ENCODE data around the gene ARMH3. TPM values are rescaled to one million over a fixed set of nuclear protein-coding genes. Genes with fewer than 3 reads are reported as not detected.

ARMH3 gene
- total RNA-seq, 3 donors from 2014 or later, result 18.4 to 27.4 (median 22.4) TPM

DNA sequence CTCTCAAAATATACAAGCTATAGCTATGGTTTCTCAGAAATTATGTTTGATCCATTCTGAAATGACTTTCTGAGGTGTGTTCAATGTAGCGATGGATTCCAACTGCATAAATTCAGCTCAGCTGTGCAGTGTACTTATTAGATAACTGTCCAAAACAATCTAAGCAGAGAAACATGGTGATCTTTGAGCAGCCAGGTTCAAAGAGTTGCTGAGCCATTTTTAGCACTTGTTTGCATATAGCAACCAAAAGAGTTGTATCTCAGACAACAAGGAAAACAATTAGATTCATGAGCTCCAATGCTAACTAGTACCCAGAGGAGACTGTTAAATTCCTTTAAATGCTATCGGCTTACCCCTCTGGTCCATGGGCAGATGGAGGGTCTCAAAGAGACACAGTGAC is 196.4 kb downstream of the ARMH3 start:
- Histone ChIP-seq H3K9me3 (peaks cover 4 to 10% of the 10 kb centered on the region in 2 donors), H3K4me1 (no peaks in the 10 kb centered on the region), H3K27ac (no peak overlapping the region), H3K36me3 (no peaks in the 10 kb centered on the region), H3K4me3 (no peak overlapping the region), H3K27me3 (no peaks in the 10 kb centered on the region)
- intact Hi-C loops (cut with DNase I; ENCODE audit: low total_unique reads), result no loop called here
- DNase-seq (ENCODE audit: low spot score in 2 of 2), result no peak
- TF ChIP-seq POLR2AphosphoS5 (IDR thresholded peaks at IDR 0.05), result no peak
- TF ChIP-seq CTCF (IDR thresholded peaks at IDR 0.05), result no peak
- no peak for TF ChIP-seq POLR2A (IDR thresholded peaks at IDR 0.05)

GRCh38 chr10:101858723-101859500 is 197.1 kb downstream of the ARMH3 start:
- TF ChIP-seq POLR2AphosphoS5 (IDR thresholded peaks at IDR 0.05) (no peak), POLR2A (IDR thresholded peaks at IDR 0.05) (no peak), CTCF (IDR thresholded peaks at IDR 0.05) (no peak)
- Histone ChIP-seq H3K27me3 (no peaks in the 10 kb centered on the region), H3K4me3 (no peak overlapping the region), H3K4me1 (no peaks in the 10 kb centered on the region), H3K27ac (no peak overlapping the region), H3K9me3 (peaks cover 4 to 10% of the 10 kb centered on the region in 2 donors), H3K36me3 (no peaks in the 10 kb centered on the region)
- no peak for DNase-seq (ENCODE audit: low spot score in 2 of 2)
- intact Hi-C loops (cut with DNase I; ENCODE audit: low total_unique reads), result no loop called here

GRCh38 chr10:101857802-101858476 is 198.0 kb downstream of the ARMH3 start:
- Histone ChIP-seq H3K4me3 (no peak overlapping the region), H3K4me1 (no peaks in the 10 kb centered on the region), H3K36me3 (no peaks in the 10 kb centered on the region), H3K9me3 (peaks cover 4 to 10% of the 10 kb centered on the region in 2 donors), H3K27ac (no peak overlapping the region), H3K27me3 (no peaks in the 10 kb centered on the region)
- no peak for TF ChIP-seq CTCF (IDR thresholded peaks at IDR 0.05)
- no peak for TF ChIP-seq POLR2A (IDR thresholded peaks at IDR 0.05)
- TF ChIP-seq POLR2AphosphoS5 (IDR thresholded peaks at IDR 0.05), result no peak
- intact Hi-C loops (cut with DNase I; ENCODE audit: low total_unique reads), result no loop called here
- no peak for DNase-seq (ENCODE audit: low spot score in 2 of 2)

- H3K4me1 ChIP-seq, result no peaks in the 10 kb centered on the region
- peaks cover 4 to 10% of the 10 kb centered on the region in 2 donors for H3K9me3 ChIP-seq
- intact Hi-C loops (cut with DNase I; ENCODE audit: low total_unique reads), result no loop called here
- no peaks in the 10 kb centered on the region for H3K27me3 ChIP-seq
- H3K4me3 ChIP-seq, result no peak overlapping the region
- no peaks in the 10 kb centered on the region for H3K36me3 ChIP-seq
- DNase-seq (ENCODE audit: low spot score in 2 of 2), result no peak
- TF ChIP-seq CTCF (IDR thresholded peaks at IDR 0.05), result no peak
- no peak for TF ChIP-seq POLR2A (IDR thresholded peaks at IDR 0.05)
- H3K27ac ChIP-seq, result no peak overlapping the region
Measured at GRCh38 chr10:101856626-101857025, 199.3 kb downstream of the ARMH3 start.

DNA sequence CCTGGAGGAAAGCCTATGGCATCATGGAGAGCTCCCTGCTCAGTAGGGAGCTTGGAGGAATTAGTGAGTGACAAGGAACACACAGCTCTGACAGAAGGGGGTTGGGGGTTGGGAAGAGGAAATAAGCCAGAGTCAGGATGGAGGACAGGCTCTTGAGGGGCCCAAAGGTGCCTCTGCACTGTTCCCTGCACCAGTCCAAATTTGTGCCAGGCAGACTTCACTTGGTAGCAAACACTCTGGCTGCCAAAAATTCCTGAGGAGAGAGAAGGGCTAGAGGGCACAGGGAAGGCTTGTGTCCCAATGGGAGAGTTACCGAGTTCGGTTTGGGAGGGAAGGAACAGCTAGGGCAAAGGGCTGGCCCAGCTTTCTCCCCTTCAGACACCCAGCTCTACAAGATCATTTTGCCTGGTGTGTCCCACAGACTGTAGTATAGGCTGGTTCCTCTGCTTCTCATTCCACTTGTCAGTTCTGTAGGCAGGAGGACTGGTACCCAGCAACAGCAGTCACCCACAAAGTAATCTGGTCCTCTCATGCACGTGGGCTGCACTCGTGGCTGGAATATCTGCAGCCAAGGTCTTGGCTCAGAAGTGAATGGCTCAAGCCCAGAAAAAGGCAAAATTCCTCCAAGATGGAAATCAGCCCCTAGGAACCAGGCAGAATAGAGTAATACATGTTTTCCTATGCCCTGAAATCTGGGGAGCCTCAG is 204.4 kb downstream of the ARMH3 start:
- DNase-seq (ENCODE audit: low spot score in 2 of 2), result no peak
- H3K4me1 ChIP-seq, result no peaks in the 10 kb centered on the region
- no peak overlapping the region for H3K4me3 ChIP-seq
- no peaks in the 10 kb centered on the region for H3K27me3 ChIP-seq
- no peaks in the 10 kb centered on the region for H3K36me3 ChIP-seq
- TF ChIP-seq POLR2A (IDR thresholded peaks at IDR 0.05), result no peak
- no peak for TF ChIP-seq CTCF (IDR thresholded peaks at IDR 0.05)
- TF ChIP-seq POLR2AphosphoS5 (IDR thresholded peaks at IDR 0.05), result no peak
- intact Hi-C loops (cut with DNase I; ENCODE audit: low total_unique reads), result no loop called here
- no peaks in the 10 kb centered on the region for H3K9me3 ChIP-seq
- H3K27ac ChIP-seq, result no peak overlapping the region

Data from breast epithelium (tissue), 4 donors.